Activated CD4-positive, alpha-beta T cell treated with anti-CD3 and anti-CD28 coated beads, Interleukin-2, amount 50 U/mL, for 16 hours (primary cell): ENCODE data around the gene FCGR3A.

Experiments
- DNase-seq: peaks from one replicate; pipeline ENCODE4 v3.0.0-alpha.2; 2020

FCGR3A gene

GRCh38 chr1:161499099-161500039 lies 50.2 kb downstream of the FCGR3A start:
- DNase-seq: no peak

GRCh38 chr1:161498646-161499045 lies 51.0 kb downstream of the FCGR3A start:
- DNase-seq: no peak

DNA sequence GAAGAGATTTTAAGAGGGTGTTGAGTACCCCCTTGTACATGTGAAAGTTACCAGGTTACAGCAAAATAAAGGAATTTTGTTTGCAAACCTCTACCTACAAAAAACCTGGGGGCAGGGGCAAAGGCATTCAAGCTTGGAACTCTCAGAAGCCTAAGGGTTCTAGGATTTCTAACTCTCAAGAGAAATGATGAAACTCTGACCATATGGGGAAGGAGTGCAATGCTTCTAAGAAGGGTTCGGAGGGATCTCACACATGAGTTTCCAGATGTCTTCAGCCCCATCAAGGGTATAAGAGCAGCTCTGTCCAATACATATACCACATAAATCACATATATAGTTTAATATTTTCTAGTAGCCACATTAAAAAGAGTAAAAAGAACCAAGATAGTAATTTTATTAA lies 51.7 kb downstream of the FCGR3A start:
- DNase-seq: no peak

GRCh38 chr1:161495490-161495889 lies 54.1 kb downstream of the FCGR3A start:
- no peak for DNase-seq

DNA sequence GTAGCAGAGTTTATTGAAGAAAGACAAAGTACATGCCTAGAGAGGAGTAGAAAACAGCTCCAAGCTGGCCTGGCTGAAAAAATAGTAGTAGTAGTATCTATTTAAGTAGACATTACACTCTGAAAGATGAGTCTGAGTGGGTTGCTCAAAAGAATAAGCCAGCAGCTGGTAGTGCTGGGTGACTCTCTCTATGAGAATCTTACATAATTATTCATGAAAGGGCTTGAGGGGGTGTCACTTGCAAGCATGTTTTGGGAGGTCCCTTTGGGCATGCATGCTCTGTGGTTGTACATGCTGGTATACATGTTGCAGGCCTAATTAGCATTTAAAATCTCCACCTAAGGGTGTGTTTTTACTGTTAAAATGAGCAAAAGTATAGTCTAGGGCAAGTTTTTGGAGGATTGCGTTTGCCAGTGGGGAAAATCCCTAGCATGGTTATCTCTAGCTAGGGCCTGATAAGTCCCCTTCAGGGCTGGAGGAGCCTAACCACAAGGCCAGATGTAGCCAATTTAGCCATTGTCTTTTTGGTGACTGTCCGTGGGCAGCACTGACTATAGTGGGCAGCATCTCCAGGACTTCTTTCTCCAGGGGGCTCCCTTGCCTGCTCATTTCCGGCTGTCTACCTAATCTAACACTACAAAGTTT lies 55.4 kb downstream of the FCGR3A start:
- DNase-seq: no peak

- no peak for DNase-seq
Observed at GRCh38 chr1:161492827-161493226, 56.8 kb downstream of the FCGR3A start.
